IPS-NIHi11 (cell line): ENCODE data around the gene SAFB.

Source experiments
- DNase-seq: peaks from one replicate; pipeline ENCODE4 v3.0.0; 2012; ENCODE audit warnings: mixed read lengths, low spot score

Gene SAFB

DNA sequence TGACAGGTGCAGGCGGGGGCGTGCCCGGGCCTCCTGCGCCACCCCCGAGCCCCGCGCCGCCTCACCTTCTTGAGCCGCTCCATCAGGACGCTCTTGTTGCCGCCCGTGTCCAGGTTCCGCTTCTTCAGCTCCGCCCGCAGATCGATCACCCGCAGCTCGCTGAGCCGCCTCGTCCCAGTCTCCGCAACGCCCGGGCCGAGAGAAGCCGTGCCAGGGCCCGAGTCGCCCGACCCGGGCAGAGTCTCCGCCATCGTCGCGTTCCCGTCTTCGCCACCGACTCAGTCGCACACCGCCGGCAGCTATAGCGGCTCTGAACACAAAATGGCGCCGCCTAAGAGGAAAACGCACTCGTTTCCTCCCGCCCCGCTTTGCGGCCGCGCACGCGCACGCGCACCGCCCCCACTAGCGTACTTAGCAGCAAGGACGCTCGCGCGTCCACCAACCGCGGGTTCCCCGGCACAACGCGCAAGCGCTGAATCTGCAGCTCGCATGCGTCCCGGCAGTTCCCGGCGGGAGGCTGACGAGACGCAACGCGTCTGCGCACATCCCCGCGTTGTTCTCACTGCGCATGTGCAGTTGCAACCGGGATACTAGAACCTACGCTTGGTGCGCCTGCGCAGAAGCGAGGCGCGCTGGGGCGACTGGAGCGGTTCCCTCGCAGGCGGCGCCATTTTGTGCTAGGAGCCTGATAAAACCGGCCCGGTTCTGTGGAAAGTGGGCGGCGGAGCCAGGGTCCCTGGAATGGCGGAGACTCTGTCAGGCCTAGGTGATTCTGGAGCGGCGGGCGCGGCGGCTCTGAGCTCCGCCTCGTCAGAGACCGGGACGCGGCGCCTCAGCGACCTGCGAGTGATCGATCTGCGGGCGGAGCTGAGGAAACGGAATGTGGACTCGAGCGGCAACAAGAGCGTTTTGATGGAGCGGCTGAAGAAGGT, at the start of gene SAFB, which contains the start of gene SAFB2:
Gene SAFB, plus strand, starts transcription at position 619 of the 932 bp plus-strand sequence. Its CDS starts 123 bp downstream, at position 742.
Gene SAFB2, minus strand, starts transcription at position 312 of the 932 bp plus-strand sequence. Its CDS starts 61 bp downstream, at position 251.
- DNase-seq = peak; percentile 97

DNA sequence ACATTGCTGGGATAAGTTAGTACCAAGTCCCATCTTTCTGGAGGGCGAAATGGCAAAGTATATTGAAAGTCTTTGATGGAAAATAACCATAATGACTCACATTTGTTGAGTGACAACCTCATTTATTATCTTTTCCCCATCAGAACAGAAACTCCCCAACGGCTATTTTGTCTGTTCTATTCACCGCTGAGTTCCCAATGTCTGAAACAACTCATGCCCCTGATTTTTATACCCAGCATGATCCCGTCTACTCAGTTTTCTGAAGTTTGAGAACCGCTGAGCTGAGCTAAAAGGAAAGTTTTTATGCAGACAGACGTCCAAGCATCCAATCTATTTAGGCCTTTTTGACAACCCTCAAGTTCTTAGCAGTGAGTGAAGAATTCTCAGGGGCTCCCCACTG, 47.3 kb upstream of the SAFB start:
- DNase-seq = no peak

DNA sequence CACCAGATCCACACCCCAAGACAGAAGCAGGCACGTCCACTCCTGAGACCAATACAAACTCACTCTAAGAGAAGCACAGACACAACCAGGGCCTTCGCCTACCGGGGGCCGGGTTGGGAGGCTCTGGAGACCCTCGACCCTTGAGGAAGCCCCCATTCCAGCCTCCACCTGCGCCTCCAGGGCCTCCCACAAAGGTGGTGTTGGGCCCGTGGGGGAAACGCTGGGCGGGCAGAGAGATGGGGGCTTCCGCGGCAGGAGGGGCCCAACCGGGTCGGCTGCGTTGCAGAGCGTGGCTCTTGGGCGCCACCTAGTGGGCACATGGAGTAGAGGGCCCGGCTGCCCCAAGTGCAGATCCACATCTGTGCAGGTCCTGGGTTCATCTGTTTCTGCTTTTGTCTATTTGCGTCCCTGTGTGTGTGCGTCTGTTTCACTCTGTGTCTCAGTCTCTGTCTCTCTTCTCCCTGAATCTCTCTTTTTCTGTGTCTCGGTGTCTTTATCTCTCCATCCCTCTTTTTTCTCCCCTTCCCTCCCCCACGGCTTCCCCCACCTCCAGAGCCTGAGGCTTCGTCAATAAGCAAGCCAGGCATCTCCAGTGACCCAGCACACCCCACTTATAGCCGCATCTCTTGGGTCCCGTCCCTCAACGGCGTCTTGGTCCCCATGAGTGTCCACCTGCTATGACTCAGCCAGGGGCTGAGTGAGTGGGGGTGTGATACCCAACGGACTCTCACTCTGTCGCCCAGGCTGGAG, 44.6 kb upstream of the SAFB start:
- peak; percentile 94 for DNase-seq

DNA sequence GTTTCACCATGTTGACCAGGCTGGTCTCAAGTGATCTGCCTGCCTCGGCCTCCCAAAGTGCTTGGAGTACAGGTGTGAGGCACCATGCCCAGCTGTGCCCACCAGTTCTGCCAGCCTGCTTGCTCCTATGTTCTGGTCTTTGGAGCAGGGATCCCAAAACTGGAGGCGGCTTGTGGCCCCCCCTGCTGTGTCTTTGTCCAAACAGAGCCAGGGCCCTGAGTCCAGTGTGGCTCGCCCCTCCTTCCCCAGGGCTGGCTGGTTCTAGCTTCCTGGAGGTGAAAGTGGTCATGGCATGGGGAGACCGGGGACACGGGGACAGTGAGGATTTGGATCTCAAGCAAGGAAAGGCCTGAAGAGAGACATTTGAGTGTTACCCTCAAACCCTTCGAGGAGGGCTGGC, 43.6 kb upstream of the SAFB start:
- DNase-seq = no peak

DNA sequence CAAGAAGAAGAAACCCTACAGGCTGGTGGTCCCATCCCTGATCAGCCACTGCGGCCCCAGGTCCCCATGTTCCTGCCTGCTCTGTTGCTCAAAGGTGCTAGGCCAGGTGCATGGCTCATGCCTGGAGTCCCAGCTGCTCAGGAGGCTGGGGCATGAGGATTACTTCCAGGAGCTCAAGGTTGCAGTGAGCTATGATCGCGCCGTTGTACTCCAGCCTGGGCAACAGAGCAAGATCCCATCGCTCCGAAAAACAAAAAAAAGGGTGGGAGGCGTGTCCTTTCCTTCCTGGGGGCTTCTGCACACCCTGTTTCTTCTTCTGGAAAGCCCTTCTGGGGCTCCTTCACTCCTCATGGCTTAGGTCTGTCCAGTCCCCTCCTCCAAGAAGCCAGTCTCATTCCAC, 43.2 kb upstream of the SAFB start:
- no peak for DNase-seq

DNA sequence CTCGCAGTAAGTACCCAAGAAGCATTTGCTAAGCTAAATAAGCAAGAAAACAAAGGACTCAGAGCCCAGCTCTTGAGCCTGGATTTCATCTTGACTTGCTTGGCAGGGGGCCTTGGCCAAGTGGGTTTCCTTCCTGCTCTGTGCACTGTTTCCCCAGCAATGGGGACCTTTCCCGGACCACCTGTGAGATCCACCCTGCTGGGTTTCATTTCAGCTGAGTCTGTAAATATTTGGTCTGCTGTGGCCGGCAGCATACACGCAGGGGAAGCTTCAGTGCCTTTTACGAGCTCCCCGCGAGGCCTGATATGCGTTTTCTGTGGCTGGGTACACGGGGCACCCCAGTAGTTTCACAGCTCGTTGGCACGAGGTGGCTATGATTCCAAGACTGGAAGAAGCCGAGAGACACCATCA, 42.7 kb upstream of the SAFB start:
- no peak for DNase-seq

DNA sequence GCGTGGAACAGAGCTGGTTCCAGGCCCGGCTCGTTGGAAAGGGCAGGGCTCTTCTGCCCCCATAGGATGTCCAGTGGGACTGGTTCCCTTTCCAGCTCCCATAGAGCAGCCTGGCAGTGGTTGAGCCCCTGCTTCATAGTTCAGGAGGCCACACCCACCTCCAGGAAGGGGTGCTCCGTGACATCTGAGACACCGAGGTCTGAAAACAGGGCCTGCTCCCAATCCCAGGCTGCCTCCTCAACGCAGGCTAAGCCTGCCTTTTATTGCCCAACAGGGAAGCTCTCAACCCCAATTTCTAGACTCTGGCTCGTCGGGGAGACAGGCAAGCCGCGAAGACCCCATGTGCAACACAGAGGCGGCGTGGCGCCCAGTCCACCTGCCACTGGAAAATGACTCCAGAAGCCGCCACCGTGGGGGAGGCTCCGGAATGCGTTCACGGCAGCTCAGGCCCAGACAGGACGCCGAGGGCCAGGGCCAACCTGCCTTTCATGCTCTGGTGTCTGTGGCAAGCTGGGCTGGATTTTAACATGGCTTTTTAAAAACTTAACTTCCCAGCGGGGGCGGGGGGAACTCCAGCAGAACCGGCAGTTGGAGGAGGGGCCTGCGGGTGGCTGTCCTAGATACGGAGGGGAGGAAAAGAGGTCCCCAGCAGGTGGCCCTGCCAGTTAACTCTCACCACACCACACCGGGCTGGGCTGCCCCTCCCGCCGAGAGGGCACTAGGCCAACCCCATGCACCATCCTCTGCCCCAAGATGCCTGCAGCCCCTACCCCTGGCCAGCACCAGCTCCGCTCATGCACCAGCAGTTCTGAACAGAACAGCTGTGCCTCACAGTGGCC, 37.2 kb upstream of the SAFB start:
- peak; percentile 90 for DNase-seq

DNA sequence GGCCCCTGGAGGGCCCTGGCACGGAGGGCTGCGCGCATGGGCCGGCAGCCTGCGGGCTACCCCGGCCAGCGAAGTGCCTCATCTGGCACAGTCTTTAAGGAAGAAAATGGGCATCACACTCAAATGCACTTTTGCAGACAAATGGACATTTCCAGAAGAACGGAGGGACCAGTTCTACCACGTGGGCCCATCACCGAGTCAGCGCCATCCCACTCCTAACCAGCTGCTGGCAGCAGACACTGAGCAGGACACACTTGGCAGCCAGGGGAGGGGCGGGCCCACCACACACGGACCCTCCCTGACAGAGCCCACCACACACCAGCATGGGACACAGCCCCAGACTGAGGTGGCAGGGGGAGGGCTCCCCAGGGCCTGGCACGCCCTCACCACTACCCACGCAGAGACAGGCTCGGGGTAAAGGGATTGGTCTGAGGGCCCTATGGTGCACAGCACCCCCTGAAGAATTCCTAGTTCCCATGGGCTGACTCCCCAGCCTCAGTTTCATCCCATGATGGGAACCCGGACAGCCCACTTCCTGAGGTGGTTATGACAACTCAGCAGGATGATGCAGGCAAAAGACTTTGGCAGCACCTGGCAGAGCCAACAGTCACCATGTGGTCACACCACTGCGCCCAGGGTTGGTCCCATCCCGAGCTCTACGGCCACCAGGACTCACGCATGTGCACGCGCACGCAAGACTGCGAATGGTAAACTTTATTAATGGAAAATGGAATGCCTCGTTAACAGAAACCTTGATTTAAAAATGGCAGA, 36.4 kb upstream of the SAFB start:
- DNase-seq = peak; percentile 47

DNA sequence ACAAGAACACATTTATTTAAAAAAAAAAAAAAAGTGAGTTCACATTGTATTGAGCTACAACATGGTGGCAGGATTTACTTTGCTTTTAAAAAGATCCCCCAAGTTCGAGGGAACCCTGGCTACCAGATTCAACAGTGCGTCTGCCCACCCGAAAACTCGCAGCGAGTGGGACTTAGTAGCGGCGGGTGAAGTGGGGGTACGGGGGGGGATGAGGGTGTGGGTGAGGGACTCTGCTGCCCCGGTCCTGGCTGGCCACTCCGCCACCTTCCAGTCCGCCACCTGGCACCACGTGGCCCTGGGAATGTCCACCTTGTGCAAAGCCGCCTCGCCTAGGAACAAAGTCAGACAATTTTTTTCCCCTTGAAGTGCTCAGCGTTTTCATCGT, 35.8 kb upstream of the SAFB start:
- DNase-seq = no peak

DNA sequence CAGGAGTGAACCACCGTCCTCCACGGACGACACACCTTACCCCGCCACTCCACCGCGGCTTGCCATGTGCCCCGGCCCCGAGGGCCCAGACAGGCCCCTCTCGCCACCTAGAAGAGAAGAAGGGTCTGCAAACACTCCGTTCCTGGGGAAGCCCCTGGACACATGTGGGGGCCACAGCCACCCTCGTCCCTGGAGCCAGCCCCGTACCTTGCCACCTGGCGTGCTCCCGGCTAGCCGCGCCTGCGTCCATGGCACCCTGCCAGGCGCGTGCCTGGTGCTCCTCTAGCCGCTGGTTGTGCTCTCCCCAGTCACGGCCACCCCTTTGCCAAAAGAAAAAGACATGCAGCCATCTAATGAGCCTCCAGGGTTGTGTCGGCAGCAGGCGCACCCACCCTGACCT, 35.2 kb upstream of the SAFB start:
- no peak for DNase-seq

DNA sequence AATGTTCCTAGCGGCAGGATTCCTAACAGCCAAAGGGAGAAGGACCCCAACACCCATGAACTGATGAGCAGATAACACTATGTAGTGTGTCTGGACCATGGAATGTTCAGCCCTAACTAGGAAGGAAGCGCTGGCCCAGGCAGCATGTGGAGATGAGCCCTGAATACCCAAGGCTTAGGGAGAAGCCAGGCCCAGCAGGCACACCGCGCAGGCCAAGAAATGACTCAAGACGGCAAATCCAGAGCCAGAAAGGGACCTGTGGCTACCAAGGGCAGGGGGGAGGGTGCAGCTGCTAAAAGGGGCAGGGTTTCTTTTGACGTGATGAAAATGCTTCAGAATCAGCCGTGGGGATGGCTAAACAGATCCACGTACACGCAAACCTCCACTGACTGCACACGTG, 34.4 kb upstream of the SAFB start:
- DNase-seq = no peak

DNA sequence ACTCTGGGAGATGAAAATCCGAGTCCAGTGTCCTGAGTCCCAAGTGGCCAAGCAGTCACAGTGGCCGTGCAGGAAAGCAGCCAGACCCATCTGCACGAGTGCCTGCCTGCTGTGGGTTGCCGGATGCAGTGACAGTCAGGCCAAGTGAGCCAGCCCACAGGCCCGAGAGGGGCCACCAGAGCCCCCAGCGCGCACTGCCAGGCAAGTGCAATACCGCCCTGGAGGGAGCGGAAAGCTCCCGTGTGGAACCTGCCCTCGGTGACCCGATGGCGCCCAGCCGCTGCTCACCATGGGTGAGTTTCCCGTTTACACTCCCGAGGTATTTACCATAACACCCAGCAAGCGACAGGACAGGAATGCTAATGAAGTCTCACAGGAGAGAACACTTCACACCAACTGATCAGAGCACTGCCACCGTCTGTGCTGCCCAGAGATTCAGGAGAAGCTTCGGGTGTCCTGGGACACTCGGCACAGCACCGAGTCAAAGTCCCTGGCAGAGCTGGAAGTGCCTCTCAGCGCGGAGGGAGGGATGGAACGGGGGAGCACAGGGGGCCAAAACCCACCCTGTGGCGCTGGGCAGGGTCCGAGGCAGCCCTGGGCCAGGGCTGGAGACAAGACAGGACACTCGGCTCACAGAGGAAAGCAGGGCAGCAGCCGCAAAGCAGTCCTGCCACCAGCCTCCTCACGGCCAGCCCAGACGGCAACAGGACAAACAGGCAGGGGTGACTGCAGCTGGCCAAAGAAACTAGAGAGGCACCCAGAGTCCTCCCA, 33.8 kb upstream of the SAFB start:
- DNase-seq = no peak

DNA sequence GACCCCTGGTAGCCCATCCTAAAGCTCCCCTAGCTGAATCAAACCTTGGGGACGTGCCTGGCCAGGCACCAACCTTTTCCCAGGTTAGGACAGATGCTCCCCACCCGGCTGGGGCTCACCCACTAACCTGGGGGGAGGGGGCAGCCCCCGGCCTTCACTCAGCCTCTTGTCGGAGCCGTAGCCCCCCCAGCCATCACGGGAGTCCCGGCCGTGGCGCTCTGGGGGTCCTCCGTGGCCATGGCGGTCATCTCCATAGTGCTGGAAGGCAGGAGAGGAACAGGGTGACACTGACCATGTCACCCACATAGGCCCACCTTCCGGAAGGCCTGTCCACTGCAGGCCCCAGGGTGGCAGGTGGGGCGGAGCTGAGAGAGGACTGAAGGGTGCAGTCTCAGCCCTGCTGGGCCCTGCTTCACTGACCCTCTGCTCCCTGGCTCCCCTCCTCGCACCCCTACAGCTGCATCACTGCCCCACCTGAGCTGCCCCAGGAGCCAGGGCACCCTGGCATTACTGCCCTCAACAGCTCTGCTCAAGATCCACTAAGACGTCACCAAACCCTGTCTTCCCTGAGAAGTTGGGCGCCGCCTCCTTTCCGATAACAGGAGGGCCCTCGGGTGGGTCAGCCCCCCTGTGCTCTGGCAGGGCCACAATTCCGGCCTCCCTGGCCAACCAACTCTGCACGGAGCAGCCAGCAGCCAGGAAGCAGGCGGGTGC, 32.6 kb upstream of the SAFB start:
- DNase-seq = no peak

DNA sequence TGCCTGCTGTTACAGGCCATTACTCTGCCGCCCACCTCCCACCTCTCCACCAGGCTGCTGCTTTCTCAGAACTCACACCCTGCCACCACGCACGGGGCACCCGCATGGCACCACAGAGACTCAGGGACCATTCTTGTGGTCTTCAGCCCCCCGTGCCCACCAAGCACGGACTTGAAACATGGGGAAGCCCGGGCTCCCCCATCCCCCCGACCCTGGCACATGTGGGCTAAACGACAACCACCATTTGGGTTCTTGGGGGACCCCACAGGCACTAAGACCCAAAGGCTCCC, 32.1 kb upstream of the SAFB start:
- no peak for DNase-seq

DNA sequence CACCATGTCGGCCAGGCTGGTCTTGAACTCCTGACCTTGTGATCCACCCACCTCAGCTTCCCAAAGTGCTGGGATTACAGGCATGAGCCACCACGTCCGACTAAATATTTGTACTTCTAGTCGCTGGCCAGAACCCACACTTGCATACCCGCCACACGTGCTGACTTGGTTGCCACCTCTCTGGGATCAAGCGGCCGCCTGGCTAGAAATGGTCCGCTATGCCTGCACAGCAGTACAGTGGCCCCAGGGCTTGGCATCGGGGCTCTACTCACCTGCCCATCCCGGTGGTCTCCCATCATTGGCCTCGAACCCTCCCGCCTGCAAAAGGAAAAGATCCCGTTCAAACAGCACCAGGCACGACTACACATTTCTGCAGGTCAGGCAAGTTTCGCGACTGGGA, 31.4 kb upstream of the SAFB start:
- DNase-seq = no peak

DNA sequence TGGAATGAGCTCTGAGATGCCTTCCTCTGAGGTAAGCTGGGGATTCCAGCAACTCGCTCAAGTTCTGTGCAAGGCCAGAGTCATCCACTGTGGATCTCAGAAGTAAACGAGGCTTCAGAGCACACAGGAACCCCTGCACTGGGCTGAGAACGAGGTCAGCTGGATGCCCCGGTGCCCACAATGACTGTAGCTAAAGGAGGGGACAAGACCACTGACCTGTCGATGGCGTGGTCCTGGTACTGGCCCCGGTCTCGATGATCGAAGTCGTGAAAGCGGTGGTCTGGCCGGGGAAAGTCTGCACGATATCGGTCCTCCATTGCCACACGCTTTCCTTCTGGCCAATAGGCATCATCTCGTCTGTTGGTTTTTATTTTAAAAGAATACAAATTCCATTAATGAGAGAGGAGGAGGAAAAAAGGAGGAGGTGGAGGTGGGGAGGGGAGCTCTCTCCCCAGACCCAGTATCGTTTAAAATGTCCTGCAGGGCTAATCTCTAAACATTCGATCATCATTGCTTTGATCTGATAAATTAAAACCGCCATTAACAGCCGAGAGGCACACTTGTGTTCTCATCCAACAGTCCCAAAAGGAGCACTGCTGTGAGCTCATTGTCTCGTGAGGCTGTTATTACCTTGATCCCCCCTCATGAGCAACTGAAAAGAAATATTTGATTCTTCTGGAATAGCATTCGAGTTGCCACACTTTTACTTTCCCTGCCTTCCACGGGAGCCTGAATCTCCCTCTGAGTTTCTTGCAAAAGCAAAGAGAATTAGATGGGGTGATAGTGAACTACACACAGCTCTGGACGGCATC, 30.1 kb upstream of the SAFB start:
- no peak for DNase-seq

DNA sequence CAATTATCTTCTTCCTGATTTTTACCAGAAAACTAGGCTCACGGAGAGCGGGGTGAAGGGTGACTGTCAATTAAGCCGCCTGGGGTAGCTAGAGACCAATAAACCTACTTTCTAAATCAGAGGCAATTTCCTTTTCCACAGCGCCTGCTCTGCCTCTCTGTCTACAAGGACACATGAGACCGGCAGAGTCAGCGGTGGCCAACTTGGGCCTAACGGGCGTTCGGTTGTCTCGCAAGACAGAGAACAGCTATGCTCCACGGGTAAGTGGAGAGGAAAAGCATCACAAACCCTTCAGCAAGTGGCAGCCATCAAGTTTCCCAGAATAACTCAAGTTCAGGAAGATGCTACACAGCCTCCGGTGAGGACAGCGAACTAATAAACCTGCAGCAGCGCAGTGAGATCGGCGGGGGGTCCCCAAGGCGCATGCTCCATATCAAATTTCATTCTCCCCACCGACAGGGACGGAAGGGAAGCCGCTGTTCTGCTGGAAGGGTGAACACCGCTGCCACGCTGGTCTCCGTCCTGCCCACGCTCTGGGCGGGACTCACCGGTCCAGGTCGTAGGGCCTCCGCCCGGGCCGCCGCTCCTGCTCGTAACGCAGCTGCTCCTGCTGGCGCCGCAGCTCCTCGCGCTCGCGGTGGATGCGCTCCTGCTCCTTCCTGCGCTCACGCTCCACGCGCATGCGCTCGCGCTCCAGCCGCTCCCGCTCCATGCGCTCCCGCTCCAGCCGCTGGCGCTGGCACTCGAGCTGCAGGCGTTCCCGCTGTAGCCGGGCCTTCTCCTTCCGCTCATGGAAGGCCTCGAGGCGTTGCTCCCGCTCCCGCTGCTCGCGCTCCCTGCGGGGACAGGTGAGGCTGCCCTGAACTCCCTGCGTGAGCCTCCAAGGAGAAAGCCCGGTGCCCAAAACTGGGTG, 29.3 kb upstream of the SAFB start:
- no peak for DNase-seq

DNA sequence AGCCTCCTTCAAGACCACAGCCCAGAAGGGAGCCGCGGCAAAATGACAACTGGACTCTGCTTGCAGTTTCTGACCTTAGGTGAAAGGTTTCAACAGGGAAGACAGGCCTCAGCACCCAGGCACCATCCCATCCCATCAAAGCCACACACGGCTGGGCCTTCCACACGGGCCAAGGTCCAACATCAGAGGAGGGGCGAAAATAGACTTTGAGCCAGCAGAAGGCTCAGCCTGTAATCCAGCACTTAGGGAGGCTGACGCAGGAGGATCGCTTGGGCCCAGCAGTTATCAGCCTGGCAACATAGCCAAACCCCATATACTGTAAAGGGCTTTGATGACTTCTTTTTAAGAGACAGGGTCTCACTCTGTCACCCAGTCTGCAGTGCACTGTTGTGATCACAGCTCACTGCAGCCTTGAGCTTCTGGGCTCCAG, 28.3 kb upstream of the SAFB start:
- DNase-seq = no peak
